K562 (cell line): Measurements from ENCODE around the gene DENR. TPM values are rescaled to one million over a fixed set of nuclear protein-coding genes. Genes with fewer than 3 reads are reported as not detected.

Experiments used
- ATAC-seq: fragments of 200-7000 bp; cut with Tn5 transposase; 3 replicates; pipeline ENCODE4 v1.9.1; 2020; ENCODE audit warnings: moderate library complexity
- BruUV-seq: library from RNA; stranded (reverse); fragments of 400-500 nt; replicated peaks from 2 replicates; lab custom pipeline; 2021; lab: Mats Ljungman, UMichigan
- CTCF ChIA-PET: fragments of 300-600 bp; formaldehyde crosslinking; extraction: SDS; loops from one replicate; lab custom pipeline; 2021; ENCODE audit warnings: low intra/inter-chr PET ratio; lab: Yijun Ruan, JAX
- POLR2A ChIA-PET: fragments of 300-600, 350-650 bp; sonication (Branson Sonifier 250); formaldehyde crosslinking; extraction: SDS; loops from one replicate; lab custom pipeline; 2021; ENCODE audit warnings: antibody characterized with exemption, inconsistent platforms; lab: Yijun Ruan, JAX
- DNase-seq, 4 experiments: peaks; one replicate each; pipeline versions ENCODE4 v3.0.0 to v3.0.0-alpha.2; 2011 to 2018; ENCODE audit warnings: low spot score in 3 of 4, mixed read lengths in 3 of 4; ENCODE audit errors: extremely low read depth in 1 of 4
- FAIRE-seq: peaks from 2 replicates; lab custom pipeline; 2011; peaks lifted over from hg19 to GRCh38; lab: Jason Lieb, UNC
- H2AFZ ChIP-seq: 2 replicates; pipeline ENCODE4 v1.6.0; 2011; ENCODE audit warnings: low read depth, low read length, control low read depth, inconsistent platforms
- H3K27ac ChIP-seq: fragments of 200-600 bp; 3 replicates; pipeline ENCODE4 v1.8.0; 2011; ENCODE audit warnings: low read depth, mild to moderate bottlenecking, control low read depth, inconsistent platforms, low read length, moderate library complexity, mixed read lengths; ENCODE audit errors: extremely low read depth
- H3K27me3 ChIP-seq, 2 experiments: fragments of 300-600 bp in 1 of 2; 2 replicates in 1 of 2; 3 replicates in 1 of 2; pipeline versions ENCODE4 v1.6.0 to v1.8.0; 2011; ENCODE audit warnings: inconsistent platforms in 2 of 2, low read length in 2 of 2, mild to moderate bottlenecking in 1 of 2, mixed read lengths in 1 of 2, moderate library complexity in 1 of 2; ENCODE audit not compliant: control insufficient read depth in 2 of 2, insufficient read depth in 2 of 2
- H3K36me3 ChIP-seq: fragments of 300-600 bp; 3 replicates; pipeline ENCODE4 v1.8.0; 2011; ENCODE audit warnings: mild to moderate bottlenecking, low read length, inconsistent platforms; ENCODE audit not compliant: control insufficient read depth, insufficient read depth
- H3K4me1 ChIP-seq, 2 experiments: fragments of 200-600 bp in 1 of 2; replicated peaks in 1 of 2; 2 replicates in 1 of 2; 3 replicates in 1 of 2; pipeline versions ENCODE4 v1.5.1 to v1.8.0; 2011; ENCODE audit warnings: inconsistent platforms in 2 of 2, low read length in 2 of 2, mild to moderate bottlenecking in 1 of 2, mixed read lengths in 1 of 2, moderate library complexity in 1 of 2; ENCODE audit not compliant: control insufficient read depth in 2 of 2, insufficient read depth in 2 of 2
- H3K4me2 ChIP-seq: 2 replicates; pipeline ENCODE4 v1.6.1; 2011; ENCODE audit warnings: low read length, control low read depth, inconsistent platforms, mixed read lengths; ENCODE audit not compliant: insufficient read depth
- H3K4me3 ChIP-seq: fragments of 200-600 bp; sonication (generic), shearing (Covaris generic); 2 replicates; pipeline ENCODE4 v1.5.1; 2016; ENCODE audit warnings: control low read depth, inconsistent platforms
- H3K79me2 ChIP-seq: fragments of 200-600 bp; 3 replicates; pipeline ENCODE4 v1.8.0; 2011; ENCODE audit warnings: low read length, inconsistent platforms; ENCODE audit not compliant: control insufficient read depth, insufficient read depth
- H3K9ac ChIP-seq, 2 experiments: 2 replicates each; pipeline versions ENCODE4 v1.6.0 to v1.6.1; 2011; ENCODE audit warnings: low read depth in 2 of 2, low read length in 2 of 2, control low read depth in 1 of 2, inconsistent platforms in 1 of 2, mild to moderate bottlenecking in 1 of 2, mixed read lengths in 1 of 2; ENCODE audit not compliant: insufficient read depth in 1 of 2
- H3K9me1 ChIP-seq: one replicate; pipeline ENCODE4 v1.6.0; 2011; ENCODE audit warnings: inconsistent platforms, mild to moderate bottlenecking, low read length, moderate library complexity; ENCODE audit not compliant: control insufficient read depth, insufficient read depth
- H3K9me3 ChIP-seq: replicated peaks from 2 replicates; pipeline ENCODE4 v1.5.1; 2011; ENCODE audit warnings: low read depth, low read length, inconsistent platforms; ENCODE audit not compliant: control insufficient read depth, insufficient read depth
- H4K20me1 ChIP-seq: replicated peaks from 2 replicates; pipeline ENCODE4 v1.6.1; 2011; ENCODE audit warnings: low read length, inconsistent platforms, mixed read lengths; ENCODE audit not compliant: control insufficient read depth, insufficient read depth
- FOXM1 ChIP-seq, 2 experiments: fragments of 450-650 bp in 1 of 2; sonication (generic) in 1 of 2; formaldehyde crosslinking in 1 of 2; IDR thresholded peaks; 2 replicates each; pipeline versions ENCODE4 v1.6.1 to v1.9.0; 2017 to 2022; ENCODE audit warnings: low read depth in 2 of 2, mild to moderate bottlenecking in 2 of 2, missing genetic modification reagents in 1 of 2, moderate library complexity in 1 of 2
- FUS ChIP-seq: fragments of 200-400 bp; formaldehyde crosslinking; optimal IDR thresholded peaks from 2 replicates; pipeline ENCODE3; 2017; ENCODE audit warnings: low read depth, low read length
- GTF2F1 ChIP-seq: IDR thresholded peaks from 2 replicates; pipeline ENCODE4 v1.6.1; 2011; ENCODE audit warnings: low read depth, low read length, improper control_type of control experiment
- IFI16 ChIP-seq: fragments of 250-450 bp; sonication (Bioruptor Pico); IDR thresholded peaks from 2 replicates; pipeline ENCODE4 v2.1.2; 2022; ENCODE audit warnings: mild to moderate bottlenecking, inconsistent platforms
- LARP7 ChIP-seq: fragments of 450-650 bp; IDR thresholded peaks from 2 replicates; pipeline ENCODE4 v1.6.1; 2016
- MTA1 ChIP-seq: fragments of 450-650 bp; IDR thresholded peaks from 2 replicates; pipeline ENCODE4 v1.6.1; 2017; ENCODE audit warnings: borderline replicate concordance
- NFE2 ChIP-seq: IDR thresholded peaks from 2 replicates; pipeline ENCODE4 v1.6.1; 2014; ENCODE audit warnings: antibody characterized with exemption, low read depth
- POLR3G ChIP-seq: IDR thresholded peaks from 2 replicates; pipeline ENCODE4 v1.6.1; 2011; ENCODE audit not compliant: insufficient read length, insufficient replicate concordance; ENCODE audit errors: extremely low read depth
- SPI1 ChIP-seq: IDR thresholded peaks from 2 replicates; pipeline ENCODE4 v1.6.1; 2011; ENCODE audit warnings: low read depth, low read length, control low read depth, borderline replicate concordance
- TAF7 ChIP-seq: fragments of 450-650 bp; IDR thresholded peaks from 2 replicates; pipeline ENCODE4 v1.6.1; 2016; ENCODE audit warnings: missing genetic modification characterization, missing compliant biosample characterization
- TARDBP ChIP-seq: fragments of 450-650 bp; IDR thresholded peaks from 2 replicates; pipeline ENCODE4 v1.6.1; 2016
- ZBTB17 ChIP-seq: fragments of 450-650 bp; formaldehyde crosslinking; IDR thresholded peaks from 2 replicates; pipeline ENCODE4 v1.4.0; 2020; ENCODE audit warnings: mild to moderate bottlenecking
- ZNF134 ChIP-seq: fragments of 250-450 bp; sonication (Bioruptor Pico); conservative IDR thresholded peaks from 2 replicates; pipeline ENCODE4 v1.4.0; 2020
- ZNF217 ChIP-seq: sonication (generic); formaldehyde crosslinking; IDR thresholded peaks from 2 replicates; pipeline ENCODE4 v1.8.0; 2022; ENCODE audit warnings: mild to moderate bottlenecking, missing genetic modification reagents
- ZNF436 ChIP-seq: fragments of 250-450, 450-650 bp; sonication (Bioruptor Pico); formaldehyde crosslinking; IDR thresholded peaks from 2 replicates; pipeline ENCODE4 v1.7.0; 2020; ENCODE audit warnings: mild to moderate bottlenecking
- WGBS: fragments of 100-300 bp; shearing (Covaris generic); methylation state at CpG from one replicate; pipeline ENCODE4 v1.1.6; 2016; ENCODE audit warnings: low coverage, mixed read lengths; ENCODE audit not compliant: insufficient coverage; ENCODE audit errors: missing lambda C conversion rate; 5-methylcytosine and 5-hydroxymethylcytosine counted together
- in situ Hi-C: fragments of 300-500 bp; cut with MboI; formaldehyde crosslinking; loops from 4 replicates; pipeline ENCODE4 v1.15.0; 2018; ENCODE audit warnings: inconsistent platforms, mixed read lengths
- intact Hi-C: fragments of 100-400 bp; cut with micrococcal nuclease; formaldehyde crosslinking; loops from 2 replicates; pipeline ENCODE4 v1.14.2; 2022
- polyA plus RNA-seq, 8 experiments: library from polyadenylated mRNA; depleted of rRNA in 4 of 8; stranded (reverse) in 5 of 8; unstranded in 3 of 8; fragments of >200 nt; fragmentation: Nextera tagmentation in 2 of 8; fragmentation: Illumina TruSeq in 1 of 8; extraction: Ambion mirVana in 2 of 8; extraction: Trizol in 1 of 8; gene quantifications; 2 replicates each; pipeline versions ENCODE4 v1.2.1 to v1.2.3, GENCODE V29; 2011 to 2014; ENCODE audit warnings: inconsistent platforms in 1 of 8, missing spikeins in 1 of 8
- total RNA-seq, 7 experiments: library from RNA; depleted of rRNA in 6 of 7; stranded (reverse); fragments of >200 nt in 6 of 7; fragmentation: Illumina TruSeq in 2 of 7; extraction: Trizol in 2 of 7; gene quantifications; 2 replicates each; pipeline versions ENCODE4 v1.2.1 to v1.2.3, GENCODE V29; 2011 to 2021; ENCODE audit warnings: low replicate concordance in 1 of 7
- TF ChIP-seq, protein P1 (sequence below): fragments of 250-450 bp; sonication (Bioruptor Pico); IDR thresholded peaks from 2 replicates; pipeline ENCODE4 v1.8.0; 2021; ENCODE audit warnings: mild to moderate bottlenecking, moderate library complexity
- TF ChIP-seq, protein P2 (sequence below): IDR thresholded peaks from 2 replicates; pipeline ENCODE4 v1.6.1; 2012; ENCODE audit warnings: low read depth, low read length, improper control_type of control experiment, borderline replicate concordance
- TF ChIP-seq, protein P3 (sequence below), 3 experiments: IDR thresholded peaks in 2 of 3; conservative IDR thresholded peaks in 1 of 3; 2 replicates each; pipeline ENCODE4 v1.5.1; 2011 to 2012; ENCODE audit warnings: low read length in 3 of 3, mild to moderate bottlenecking in 3 of 3, control low read depth in 2 of 3, improper control_type of control experiment in 1 of 3, inconsistent platforms in 1 of 3, low read depth in 1 of 3, mixed read lengths in 1 of 3, moderate library complexity in 1 of 3; ENCODE audit not compliant: insufficient read depth in 2 of 3

Gene DENR
- total and polyA plus RNA-seq, 9 of the 15 experiments (the other 6 are each of a cell fraction or from before 2014, with no cell fraction given), result 32.5 to 77.4 (median 54.7) TPM

- no peak for ATAC-seq
- no peaks in the 10 kb centered on the region for H3K36me3 ChIP-seq
- no TSS peak for BruUV-seq
- DNase-seq, result no peak
- CTCF ChIA-PET, result no interaction called here
- no peaks in the 10 kb centered on the region for H3K9me3 ChIP-seq
- H4K20me1 ChIP-seq, result no peaks in the 10 kb centered on the region
- FAIRE-seq, result no peak
- no peak overlapping the region for H3K4me3 ChIP-seq
- no peaks in the 10 kb centered on the region for H3K9me1 ChIP-seq
- in situ Hi-C loops (no loop called here), intact Hi-C loops (no loop called here)
- no peaks in the 10 kb centered on the region for H3K27me3 ChIP-seq
- 29% methylated on average over 9 of the region's 9 CpGs for WGBS
- H3K79me2 ChIP-seq, result no peaks in the 10 kb centered on the region
- H3K4me2 ChIP-seq, result no peak overlapping the region
- no peak overlapping the region for H3K9ac ChIP-seq
- H3K4me1 ChIP-seq, result peaks cover 12 to 14% of the 10 kb centered on the region in 2 experiments; a peak in 4 of 5 replicates
- peak overlapping the region; percentile 25 for H2AFZ ChIP-seq
- H3K27ac ChIP-seq, result no peak overlapping the region
- POLR2A ChIA-PET, result no interaction called here
- TF ChIP-seq ZNF217 (CRISPR knock-in tag) (no peak), IFI16 (no peak), SPI1 (peak; percentile 47; the same call in 1 of the 2 replicates), TAF7 (tag) (no peak), ZNF134 (CRISPR knock-in tag) (peak; percentile 86), FUS (no peak), FOXM1 (IDR thresholded peaks at IDR 0.05; ENCODE audit: low read depth) (no peak), FOXM1 (CRISPR knock-in tag; IDR thresholded peaks at IDR 0.05; ENCODE audit: low read depth) (no peak), MTA1 (no peak), TARDBP (no peak), POLR3G (no peak), NFE2 (0 out of 2 replicates have a peak, but pooled peaks have one; percentile 7), LARP7 (no peak), ZBTB17 (no peak), GTF2F1 (no peak), ZNF436 (CRISPR knock-in tag) (no peak)
- TF ChIP-seq, protein P1, sequence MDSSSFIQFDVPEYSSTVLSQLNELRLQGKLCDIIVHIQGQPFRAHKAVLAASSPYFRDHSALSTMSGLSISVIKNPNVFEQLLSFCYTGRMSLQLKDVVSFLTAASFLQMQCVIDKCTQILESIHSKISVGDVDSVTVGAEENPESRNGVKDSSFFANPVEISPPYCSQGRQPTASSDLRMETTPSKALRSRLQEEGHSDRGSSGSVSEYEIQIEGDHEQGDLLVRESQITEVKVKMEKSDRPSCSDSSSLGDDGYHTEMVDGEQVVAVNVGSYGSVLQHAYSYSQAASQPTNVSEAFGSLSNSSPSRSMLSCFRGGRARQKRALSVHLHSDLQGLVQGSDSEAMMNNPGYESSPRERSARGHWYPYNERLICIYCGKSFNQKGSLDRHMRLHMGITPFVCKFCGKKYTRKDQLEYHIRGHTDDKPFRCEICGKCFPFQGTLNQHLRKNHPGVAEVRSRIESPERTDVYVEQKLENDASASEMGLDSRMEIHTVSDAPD (CRISPR knock-in tag), result no peak
- TF ChIP-seq, protein P2, sequence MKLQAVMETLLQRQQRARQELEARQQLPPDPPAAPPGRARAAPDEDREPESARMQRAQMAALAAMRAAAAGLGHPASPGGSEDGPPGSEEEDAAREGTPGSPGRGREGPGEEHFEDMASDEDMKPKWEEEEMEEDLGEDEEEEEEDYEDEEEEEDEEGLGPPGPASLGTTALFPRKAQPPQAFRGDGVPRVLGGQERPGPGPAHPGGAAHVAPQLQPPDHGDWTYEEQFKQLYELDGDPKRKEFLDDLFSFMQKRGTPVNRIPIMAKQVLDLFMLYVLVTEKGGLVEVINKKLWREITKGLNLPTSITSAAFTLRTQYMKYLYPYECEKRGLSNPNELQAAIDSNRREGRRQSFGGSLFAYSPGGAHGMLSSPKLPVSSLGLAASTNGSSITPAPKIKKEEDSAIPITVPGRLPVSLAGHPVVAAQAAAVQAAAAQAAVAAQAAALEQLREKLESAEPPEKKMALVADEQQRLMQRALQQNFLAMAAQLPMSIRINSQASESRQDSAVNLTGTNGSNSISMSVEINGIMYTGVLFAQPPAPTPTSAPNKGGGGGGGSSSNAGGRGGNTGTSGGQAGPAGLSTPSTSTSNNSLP, result no peak
- TF ChIP-seq, protein P3, sequence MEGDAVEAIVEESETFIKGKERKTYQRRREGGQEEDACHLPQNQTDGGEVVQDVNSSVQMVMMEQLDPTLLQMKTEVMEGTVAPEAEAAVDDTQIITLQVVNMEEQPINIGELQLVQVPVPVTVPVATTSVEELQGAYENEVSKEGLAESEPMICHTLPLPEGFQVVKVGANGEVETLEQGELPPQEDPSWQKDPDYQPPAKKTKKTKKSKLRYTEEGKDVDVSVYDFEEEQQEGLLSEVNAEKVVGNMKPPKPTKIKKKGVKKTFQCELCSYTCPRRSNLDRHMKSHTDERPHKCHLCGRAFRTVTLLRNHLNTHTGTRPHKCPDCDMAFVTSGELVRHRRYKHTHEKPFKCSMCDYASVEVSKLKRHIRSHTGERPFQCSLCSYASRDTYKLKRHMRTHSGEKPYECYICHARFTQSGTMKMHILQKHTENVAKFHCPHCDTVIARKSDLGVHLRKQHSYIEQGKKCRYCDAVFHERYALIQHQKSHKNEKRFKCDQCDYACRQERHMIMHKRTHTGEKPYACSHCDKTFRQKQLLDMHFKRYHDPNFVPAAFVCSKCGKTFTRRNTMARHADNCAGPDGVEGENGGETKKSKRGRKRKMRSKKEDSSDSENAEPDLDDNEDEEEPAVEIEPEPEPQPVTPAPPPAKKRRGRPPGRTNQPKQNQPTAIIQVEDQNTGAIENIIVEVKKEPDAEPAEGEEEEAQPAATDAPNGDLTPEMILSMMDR (IDR thresholded peaks at IDR 0.05 in 2 of 3, conservative IDR thresholded peaks at IDR 0.05 in 1 of 3; ENCODE audit: insufficient read depth in 2 of 3, low read depth in 1 of 3, low read length in 3 of 3), result no peak
Measured at GRCh38 chr12:122747224-122748135, 5.1 kb upstream of the DENR start.
